ENCODE measurements around the gene LRGUK.

Gene LRGUK

DNA sequence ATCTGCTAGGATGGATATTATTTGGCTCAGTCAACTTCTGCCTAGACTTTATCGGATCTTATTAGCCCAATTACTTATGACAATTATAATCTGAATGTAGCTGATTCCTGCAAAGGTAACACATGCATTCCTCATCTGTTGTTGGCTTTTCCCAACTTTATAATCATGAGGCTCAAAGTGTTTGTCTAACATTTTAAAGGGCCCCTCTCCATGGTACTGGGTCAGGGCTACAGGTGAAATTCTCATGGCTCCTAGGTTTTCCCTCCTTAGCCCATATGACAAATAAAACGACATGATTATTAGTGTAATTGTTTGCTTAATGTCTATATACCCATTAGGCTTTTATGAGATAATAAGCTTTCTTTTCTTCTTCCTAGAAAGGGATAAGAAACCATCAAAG, 4.2 kb upstream of the LRGUK start:
- in situ Hi-C loops (cut with HindIII; ENCODE audit: low sequenced_read_pairs), result no loop called here

DNA sequence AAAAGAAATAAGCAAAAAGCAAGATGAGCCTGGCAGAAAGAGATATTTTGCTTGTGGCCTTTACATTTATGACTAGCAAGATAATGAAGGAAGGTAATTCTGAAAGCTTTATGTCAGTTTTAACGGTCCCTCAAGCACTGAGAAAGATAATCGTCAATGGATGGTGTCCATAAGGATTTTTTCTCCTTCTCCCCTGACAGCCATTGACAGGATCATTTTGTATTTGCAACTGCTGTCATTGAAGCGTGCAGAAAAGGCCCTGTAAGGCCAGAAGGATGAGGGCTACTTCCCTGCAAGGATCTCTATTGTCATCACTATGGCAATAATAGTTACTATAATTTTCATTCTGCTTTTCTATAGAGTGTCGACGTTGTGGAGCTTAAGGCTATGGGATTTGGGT, 994 bp upstream of the LRGUK start:
- in situ Hi-C loops (cut with HindIII; ENCODE audit: low sequenced_read_pairs), result no loop called here

DNA sequence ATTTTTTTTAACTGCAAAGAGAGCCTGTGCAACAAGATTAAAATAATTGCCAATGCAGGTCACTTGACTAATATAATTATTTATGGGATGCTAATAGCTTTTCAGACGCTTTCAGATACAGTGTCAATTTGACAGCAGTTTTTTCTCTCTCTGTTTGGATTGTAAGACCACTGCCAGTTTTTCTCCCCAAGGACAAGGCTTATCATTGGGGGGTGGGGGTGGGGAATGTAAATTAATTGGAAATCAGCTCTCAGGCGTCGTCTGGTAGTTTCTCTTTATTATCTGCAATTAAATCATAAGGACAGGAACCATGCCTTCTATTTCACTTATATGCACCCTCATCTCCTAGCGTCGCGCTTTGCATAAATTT, 559 bp upstream of the LRGUK start:
- in situ Hi-C loops (cut with HindIII; ENCODE audit: low sequenced_read_pairs), result no loop called here

DNA sequence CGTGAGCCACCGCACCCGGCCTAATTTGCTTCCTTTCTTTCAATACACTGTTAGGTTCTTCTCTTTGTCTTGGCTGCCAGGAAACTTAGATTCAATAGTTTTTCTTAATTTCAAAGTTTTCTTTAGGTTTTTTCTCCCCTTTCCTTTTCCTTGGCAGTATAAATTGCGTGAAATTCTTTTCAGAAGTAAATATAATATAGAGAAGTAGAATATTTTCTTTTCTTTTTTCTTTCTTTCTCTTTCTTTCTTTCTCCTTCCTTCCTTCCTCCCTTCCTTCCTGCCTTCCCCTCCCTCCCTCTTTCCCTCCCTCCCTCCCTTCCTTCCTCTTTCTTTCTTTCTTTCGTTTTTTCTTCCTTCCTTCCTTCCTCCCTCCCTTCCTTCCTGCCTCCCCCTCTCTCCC, 1.7 kb downstream of the LRGUK start:
- in situ Hi-C loops (cut with HindIII; ENCODE audit: low sequenced_read_pairs), result no loop called here

DNA sequence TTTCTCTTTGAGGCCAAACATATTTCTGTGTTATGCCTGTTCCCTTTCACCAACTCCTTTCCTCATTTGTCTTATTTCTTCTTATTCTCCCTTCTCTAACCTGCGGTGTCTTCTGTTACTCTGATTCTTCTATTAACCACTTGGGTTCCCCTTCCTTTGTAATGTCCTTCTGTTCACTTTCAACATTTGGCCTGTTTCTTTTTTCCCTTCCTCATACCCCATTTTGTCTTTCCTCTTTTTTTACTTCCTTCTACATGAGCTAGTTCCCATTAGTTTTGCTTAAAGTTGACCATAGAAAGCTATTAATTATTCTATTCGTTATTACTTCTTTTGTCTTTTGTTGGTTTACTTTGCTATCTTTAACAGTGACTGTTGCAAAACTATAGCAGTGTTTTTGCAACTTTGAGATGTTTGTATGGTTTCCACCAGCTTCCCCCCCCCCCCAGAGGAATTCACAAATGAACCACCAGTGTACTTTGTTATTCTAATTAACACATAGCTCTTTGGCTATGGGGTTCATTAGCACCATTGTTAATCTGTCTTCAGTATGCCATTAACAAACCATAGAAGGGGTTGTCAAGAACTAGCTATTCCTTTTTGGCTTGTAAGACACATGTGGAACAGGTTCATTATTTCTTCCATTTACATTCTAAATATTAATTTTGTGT, 2.9 kb downstream of the LRGUK start:
- in situ Hi-C loops (cut with HindIII; ENCODE audit: low sequenced_read_pairs), result no loop called here

DNA sequence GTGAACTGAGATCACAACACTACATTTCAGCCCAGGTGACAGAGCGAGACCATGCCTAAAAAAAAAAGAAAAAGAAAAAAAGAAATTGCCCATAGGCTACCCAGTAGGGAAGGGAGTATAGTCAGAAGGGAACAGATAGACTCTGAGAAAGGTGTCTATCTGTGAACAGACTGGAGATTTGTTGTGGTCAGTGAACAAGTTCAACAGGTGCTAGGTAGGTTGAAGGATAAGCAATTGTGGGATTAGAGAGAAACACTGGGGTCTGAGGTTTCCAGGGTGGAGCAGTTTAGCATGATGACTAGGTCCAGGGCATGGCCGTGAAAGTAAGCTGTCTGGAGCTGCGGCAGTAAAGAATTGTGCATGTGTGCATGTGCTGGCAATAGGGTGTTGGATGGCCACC, 6.9 kb downstream of the LRGUK start:
- in situ Hi-C loops (cut with HindIII; ENCODE audit: low sequenced_read_pairs), result no loop called here

DNA sequence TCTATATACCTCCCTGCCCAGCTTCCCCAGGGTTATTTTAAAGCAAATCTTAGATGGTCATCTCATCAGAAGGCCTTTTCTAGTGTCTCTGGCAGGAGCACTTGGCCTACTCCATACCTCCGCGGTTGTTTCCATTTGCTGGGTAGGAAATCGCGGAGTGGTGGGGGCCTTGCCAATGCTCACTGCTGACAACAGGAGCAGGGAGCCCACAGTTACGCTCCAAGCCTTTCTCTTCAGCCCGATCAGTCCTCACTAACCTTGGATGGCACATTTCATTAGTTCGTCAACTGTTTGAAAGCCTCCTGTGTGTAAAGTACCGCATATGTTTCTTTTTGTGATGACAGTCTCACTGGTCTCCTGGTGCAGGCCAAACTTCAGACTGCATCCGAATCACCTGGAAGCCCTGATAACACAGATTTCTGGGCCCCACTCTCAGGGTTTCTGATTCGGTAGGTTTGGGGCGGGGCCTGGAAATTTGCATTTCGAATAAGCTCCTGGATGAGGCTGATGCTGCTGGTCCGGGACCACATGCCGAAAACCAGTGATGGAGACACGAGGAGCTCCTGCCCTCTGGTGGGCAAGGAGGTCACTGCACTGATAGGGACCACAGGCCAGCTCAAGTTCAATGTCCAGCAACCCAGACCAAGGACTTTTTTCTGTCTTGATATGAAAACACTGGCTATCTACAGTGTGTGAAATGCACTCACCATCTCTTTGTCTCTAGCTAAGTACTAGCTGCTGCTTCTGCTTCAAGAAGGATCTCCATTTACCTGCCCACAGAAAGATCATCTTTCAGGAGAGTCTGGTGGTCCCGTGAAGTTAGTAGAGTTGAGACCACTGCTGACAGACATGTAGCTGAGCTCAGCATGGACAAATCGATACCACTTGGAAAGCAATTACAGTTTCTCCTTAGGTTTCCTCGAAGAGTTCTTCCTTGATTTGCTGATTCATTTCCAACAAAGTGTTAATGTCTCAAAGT, 14.0 kb downstream of the LRGUK start:
- in situ Hi-C loops (cut with HindIII; ENCODE audit: low sequenced_read_pairs), result no loop called here

DNA sequence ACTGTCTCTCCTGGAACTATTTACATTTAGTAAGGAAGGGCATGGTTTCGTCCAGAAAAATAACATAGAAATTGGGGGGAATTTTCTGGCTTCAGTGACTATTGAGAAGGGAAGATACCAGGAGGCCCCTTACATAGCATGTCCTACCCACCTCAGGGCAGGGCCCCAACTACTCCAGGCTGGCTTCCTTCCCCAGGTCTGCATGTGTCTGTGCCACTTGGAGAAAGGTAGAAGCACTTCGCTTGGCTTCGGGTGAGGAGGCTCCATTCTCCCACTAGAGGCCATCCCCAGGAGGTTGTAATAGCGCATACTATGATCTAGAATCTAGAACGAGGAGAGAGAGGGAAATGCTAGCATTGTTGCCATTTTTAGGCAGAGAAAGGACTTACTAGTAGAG, 14.7 kb downstream of the LRGUK start:
- in situ Hi-C loops (cut with HindIII; ENCODE audit: low sequenced_read_pairs), result no loop called here

DNA sequence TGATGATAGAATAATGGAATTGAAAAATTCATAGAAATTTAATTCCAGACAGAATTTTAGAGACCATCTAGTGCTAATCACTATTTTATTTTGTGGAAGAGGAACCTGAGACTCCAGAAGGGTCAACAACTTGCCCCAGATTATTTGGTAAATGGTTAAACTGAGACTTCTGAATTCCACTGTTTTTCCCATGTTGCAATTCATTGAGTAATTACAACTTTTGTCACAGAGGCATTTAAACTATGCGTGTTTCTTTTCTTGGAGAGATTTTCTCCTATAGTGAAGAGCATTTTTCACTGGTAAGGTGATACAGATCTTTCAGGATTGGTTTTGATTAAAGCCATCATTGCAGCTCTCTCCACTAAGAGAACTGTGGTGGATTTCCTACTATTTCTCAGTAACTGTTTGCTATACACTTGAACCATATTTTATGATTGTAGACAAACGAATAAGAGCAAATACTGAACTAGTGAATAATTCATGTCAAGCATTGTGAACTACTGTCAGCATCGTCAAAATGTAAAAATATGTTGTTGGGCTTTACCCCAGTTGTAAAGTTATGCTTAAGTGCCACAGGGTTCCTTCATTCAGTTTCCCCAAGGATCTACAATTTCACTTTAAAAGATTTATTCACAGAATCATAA, 26.5 kb downstream of the LRGUK start:
- in situ Hi-C loops (cut with HindIII; ENCODE audit: low sequenced_read_pairs), result no loop called here

DNA sequence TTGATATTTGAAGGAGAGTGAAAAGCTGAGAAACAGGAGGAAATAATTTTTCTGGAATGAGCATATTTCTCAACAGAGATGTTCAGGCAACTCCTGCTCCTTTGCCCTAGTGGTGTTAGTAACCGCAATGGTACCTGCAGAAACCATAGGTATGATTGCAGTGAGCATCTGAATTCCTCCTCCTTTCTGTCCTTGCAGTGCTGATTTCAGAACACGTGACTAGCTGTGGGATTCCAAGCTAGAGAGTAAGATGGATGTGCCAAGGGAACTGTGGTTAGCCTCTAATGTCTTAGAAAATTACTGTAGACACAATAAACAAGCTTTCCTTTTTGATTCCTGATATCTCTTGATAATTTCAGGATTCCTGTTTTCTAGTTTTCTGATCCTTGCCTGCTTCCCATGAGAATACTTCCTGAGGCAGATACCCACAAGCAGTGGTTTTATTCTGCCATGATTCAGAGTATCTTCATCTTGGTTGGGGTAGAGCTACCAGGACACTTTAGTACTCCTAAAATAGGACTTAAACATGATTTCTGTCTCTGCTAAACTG, 27.5 kb downstream of the LRGUK start:
- in situ Hi-C loops (cut with HindIII; ENCODE audit: low sequenced_read_pairs), result no loop called here

DNA sequence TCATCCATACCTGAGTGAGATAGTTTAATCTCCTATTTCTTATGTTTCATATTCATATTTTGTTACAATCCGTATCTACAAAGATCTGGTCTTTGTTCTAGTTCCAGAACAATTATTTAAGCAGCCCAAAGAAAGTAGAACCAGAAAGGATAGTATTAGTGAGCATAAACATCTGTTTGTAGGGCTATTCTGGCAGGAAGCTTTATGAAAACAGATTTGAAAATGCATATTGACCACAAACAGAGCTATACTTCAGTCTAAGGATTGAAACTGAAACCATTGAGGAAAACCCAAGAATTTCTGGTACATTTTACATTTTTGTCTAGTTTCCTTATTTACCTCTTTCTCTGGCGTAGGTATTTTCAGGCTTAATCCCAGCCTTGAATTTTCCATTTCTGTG, 28.1 kb downstream of the LRGUK start:
- in situ Hi-C loops (cut with HindIII; ENCODE audit: low sequenced_read_pairs), result no loop called here

DNA sequence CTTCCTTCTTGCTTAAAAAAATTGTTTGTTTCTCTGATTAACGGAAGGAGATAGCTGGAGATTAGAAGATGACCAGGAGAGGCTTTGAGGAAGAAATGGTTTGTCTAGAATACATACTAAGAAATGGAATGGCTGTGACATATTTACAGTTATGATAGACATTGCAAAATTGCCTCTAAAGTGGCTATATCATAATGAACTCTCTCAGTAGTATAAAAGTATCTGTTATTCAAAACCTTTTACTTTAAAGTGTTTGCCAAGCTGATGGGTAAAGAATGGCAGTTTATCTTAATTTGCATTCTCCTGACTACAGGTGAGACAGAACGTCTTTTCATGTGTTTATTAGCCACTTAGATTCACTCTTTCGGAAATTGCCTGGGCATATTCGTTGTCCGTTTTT, 28.7 kb downstream of the LRGUK start:
- in situ Hi-C loops (cut with HindIII; ENCODE audit: low sequenced_read_pairs), result no loop called here

DNA sequence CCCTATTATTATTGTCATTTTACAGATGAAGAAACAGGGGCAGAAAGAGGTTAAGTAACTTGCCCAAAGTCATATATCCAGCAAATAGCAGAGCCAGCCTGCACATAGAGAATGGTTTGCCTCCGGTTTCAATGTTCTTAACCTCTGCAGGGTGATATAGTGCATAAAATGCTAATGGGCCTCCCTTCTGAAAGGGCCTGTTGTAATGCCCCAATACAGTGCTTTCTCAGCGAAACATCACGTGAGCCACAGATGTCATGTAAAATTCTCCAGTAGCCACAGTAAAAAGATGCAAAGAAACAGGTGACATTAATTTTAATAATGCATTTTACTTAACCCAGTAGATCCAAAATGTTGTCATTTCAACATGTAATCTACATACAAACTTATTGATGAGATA, 38.1 kb downstream of the LRGUK start:
- in situ Hi-C loops (cut with HindIII; ENCODE audit: low sequenced_read_pairs), result no loop called here

DNA sequence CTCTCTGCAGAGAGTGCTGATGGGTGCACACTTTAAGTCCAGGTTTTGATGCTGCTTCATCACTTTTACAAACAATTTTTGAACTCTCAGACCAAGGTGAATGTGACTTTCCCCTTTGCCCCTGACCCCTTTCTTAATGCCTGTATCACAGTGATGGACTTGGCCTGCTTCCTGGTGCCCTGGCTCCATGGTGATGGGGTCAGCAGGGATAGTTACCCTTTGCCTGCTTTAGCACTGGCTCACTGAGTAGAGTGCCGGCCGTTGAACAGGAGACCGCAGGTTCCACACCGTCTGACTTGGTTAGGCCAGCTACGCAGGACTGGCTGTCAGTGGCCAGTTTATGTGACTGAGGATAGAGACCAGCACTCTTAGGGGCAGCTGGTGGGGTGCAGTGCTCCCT, 40.1 kb downstream of the LRGUK start:
- in situ Hi-C loops (cut with HindIII; ENCODE audit: low sequenced_read_pairs), result no loop called here

DNA sequence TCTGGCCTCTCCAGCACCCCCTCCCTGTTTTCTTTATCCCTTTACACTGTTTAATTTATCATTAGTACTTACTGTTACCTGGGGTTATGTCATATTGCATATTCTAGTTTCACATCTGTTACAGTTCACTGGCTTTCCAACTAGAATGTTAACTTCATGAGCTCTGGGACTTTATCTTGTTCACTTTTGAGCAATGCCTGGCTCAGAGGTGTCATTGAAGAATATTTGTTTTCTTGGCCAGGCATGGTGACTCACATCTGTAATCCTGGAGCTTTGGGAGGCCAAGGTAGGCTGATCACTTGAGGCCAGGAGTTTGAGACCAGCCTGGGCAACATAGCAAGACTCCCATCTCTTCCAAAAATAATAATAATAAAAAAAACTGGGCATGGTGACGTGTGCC, 40.7 kb downstream of the LRGUK start:
- in situ Hi-C loops (cut with HindIII; ENCODE audit: low sequenced_read_pairs), result no loop called here

DNA sequence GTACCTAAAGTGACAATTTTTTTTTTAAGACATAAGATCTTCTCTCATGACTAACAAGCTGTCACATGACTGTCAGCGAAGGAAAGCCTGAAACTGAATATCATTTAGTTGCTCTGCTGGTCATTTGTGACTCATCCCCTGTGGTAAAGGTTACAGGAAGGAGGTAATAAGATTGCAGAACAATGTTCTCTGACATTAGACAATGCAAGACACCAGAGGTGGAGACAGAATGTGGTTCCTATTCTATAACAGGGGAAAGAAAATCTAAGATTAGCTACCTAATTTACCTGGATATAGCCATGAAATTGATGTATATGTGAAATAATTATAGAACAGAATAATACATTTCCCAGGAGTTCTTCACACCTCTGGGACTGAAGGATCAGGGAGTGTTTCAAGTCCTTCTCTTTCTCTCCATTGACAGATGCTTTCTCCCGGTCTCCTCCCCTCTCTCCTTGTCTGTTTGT, 47.7 kb downstream of the LRGUK start:
- in situ Hi-C loops (cut with HindIII; ENCODE audit: low sequenced_read_pairs), result no loop called here

DNA sequence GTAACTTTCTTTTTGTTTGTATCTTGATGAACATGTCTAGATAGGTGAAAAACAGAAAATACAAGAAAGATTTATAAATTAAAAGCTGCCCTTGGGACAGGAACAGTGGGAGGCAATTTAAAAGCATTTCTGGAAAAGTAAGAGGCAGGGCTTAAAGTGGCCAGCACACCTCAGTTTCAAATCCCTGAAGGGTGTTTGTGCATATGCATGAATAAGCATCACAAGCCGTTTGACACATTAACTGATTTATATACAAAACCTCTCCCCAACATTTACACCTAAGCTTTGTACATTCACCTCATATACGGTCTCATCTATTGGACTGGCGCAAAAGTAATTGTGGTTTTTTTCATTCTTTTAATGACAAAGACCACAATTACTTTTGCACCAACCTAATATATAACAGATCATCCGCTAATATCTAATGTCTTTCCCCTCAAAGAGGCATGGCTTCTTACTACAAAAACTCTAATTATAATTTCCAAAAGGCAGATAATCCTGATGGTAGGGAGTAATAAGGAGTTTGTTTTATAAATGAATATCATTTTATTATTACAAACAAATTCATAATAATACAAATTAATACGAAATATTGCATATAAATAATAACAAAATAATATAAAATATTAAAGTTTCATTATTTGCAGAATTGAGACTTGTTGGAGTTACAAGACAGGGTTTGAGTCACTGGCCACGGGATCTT, 48.3 kb downstream of the LRGUK start:
- in situ Hi-C loops (cut with HindIII; ENCODE audit: low sequenced_read_pairs), result no loop called here

DNA sequence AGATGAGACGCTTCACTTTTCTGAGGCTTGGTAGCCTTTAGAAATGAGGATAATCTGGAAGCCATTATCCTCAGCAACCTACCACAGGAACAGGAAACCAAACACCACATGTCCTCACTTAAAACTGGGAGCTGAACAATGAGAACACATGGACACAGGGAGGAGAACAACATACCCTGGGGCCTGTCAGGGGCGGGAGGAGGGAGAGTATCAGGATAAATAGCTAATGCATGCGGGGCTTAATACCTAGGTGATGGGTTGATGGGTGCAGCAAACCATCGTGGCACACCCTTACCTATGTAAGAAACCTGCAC, 48.9 kb downstream of the LRGUK start:
- in situ Hi-C loops (cut with HindIII; ENCODE audit: low sequenced_read_pairs), result no loop called here

DNA sequence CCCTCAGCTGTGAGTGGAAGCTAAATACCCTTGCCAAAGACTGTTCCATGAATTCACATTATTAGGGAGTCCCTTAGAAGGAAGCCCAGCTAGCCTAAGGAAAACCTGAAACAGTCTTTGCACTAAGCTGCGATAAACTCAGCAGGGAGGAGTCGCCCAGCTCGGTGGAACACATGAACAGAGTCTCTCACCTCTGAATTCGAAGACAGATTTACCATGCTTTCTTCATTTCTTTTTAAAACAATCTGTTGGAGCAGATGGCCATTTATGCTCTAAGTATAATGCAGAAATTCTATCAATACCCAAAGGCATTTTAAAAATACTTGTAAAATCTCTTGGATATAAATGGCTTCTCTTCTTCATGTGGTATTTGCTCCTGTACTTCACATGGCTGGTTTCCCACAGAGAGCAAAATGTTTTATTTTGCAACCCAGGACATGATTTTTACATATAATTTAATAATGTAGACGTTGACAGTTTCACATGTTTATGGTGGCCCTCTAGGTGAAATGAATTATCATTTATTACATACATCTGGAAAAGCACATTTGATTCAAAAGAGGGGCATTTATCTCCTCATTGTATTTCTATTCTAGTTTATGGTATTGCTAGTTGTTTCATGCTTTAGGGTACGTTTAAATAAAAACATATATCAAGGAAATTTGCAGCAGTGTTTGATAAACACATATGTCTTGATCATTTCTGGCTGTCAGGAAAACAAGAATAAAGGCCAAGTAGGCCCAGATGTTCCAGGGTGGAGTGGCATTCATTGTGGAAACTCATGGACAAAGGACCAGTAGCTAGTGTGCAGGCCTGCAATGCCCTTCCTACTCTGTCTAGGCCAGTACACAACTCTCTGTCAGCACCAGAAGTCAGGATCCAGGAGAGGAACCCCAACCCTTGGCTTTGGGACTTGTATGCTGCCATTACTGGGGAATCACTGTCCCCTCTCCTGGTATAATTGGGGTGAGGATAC, 52.2 kb downstream of the LRGUK start:
- in situ Hi-C loops (cut with HindIII; ENCODE audit: low sequenced_read_pairs), result no loop called here

DNA sequence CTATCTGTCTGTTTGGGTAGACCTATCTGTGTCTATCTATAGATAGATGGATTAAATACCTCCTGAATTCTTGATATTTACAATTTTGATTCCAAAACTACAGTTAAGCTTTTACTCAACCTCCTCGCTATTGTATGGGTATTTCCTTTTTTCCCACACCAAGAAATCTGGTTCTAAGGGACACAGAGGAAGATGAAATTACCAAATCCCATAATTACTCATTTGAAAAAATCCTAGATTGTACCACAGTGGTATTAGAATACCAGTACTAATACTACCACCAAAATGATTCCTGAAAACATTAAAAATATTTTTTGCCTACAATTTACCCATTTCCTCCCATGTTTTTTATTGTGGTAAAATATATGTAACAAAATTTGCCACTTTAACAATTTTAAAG, 53.2 kb downstream of the LRGUK start:
- in situ Hi-C loops (cut with HindIII; ENCODE audit: low sequenced_read_pairs), result no loop called here

Data from DLD1 (cell line).